ENCODE measurements around the gene TIMM50. TPM values are rescaled to one million over a fixed set of nuclear protein-coding genes. Genes with fewer than 3 reads are reported as not detected.

TIMM50 gene
- total and polyA plus RNA-seq, 2 of the 8 experiments (the other 6 are each of a cell fraction or from before 2014, with no cell fraction given): 155 to 187 TPM

- TF ChIP-seq CTCF (IDR thresholded peaks at IDR 0.05; ENCODE audit: control extremely low read depth in 1 of 3, insufficient read depth in 1 of 3, low read depth in 1 of 3, low read length in 3 of 3) (no peak), TAF1 (IDR thresholded peaks at IDR 0.05; ENCODE audit: low read depth, low read length) (no peak), SRF (IDR thresholded peaks at IDR 0.05; ENCODE audit: low read depth, low read length) (no peak)
Measured at GRCh38 chr19:39524495-39524894, 43.9 kb downstream of the TIMM50 start (continued).

Data from H1 (cell line).